Ishikawa (cell line): ENCODE measurements around the gene MTAP.

ENCODE experiments used
- CEBPB ChIP-seq: IDR thresholded peaks from 2 replicates; pipeline ENCODE4 v1.6.1; 2012
- CREB1 ChIP-seq: IDR thresholded peaks from 2 replicates; pipeline ENCODE4 v1.6.1; 2012; ENCODE audit warnings: low read depth
- EGR1 ChIP-seq: IDR thresholded peaks from 2 replicates; pipeline ENCODE4 v1.6.1; 2012
- EP300 ChIP-seq: IDR thresholded peaks from 2 replicates; pipeline ENCODE4 v1.6.1; 2012; ENCODE audit warnings: borderline replicate concordance
- FOXM1 ChIP-seq: IDR thresholded peaks from 2 replicates; pipeline ENCODE4 v1.6.1; 2012; ENCODE audit warnings: low read depth, borderline replicate concordance
- NFIC ChIP-seq: IDR thresholded peaks from 2 replicates; pipeline ENCODE4 v1.6.1; 2012
- RAD21 ChIP-seq: IDR thresholded peaks from 2 replicates; pipeline ENCODE4 v1.6.1; 2012; ENCODE audit warnings: low read depth
- TAF1 ChIP-seq: IDR thresholded peaks from 2 replicates; pipeline ENCODE4 v1.6.1; 2012; ENCODE audit warnings: low read depth, mild to moderate bottlenecking
- TCF12 ChIP-seq: IDR thresholded peaks from 2 replicates; pipeline ENCODE4 v1.6.1; 2012; ENCODE audit warnings: low read depth
- TEAD4 ChIP-seq: IDR thresholded peaks from 2 replicates; pipeline ENCODE4 v1.6.1; 2012
- YY1 ChIP-seq: IDR thresholded peaks from 2 replicates; pipeline ENCODE4 v1.6.1; 2012; ENCODE audit warnings: low read depth
- ZBTB7A ChIP-seq: IDR thresholded peaks from 2 replicates; pipeline ENCODE4 v1.6.1; 2012; ENCODE audit warnings: low read depth
- TF ChIP-seq, protein P1 (sequence below): IDR thresholded peaks from 2 replicates; pipeline ENCODE4 v1.6.1; 2012
- TF ChIP-seq, protein P2 (sequence below): IDR thresholded peaks from 2 replicates; pipeline ENCODE4 v1.6.1; 2012
- TF ChIP-seq, protein P3 (sequence below): IDR thresholded peaks from 2 replicates; pipeline ENCODE4 v1.6.1; 2012; ENCODE audit warnings: low read depth, mild to moderate bottlenecking

The MTAP gene

DNA sequence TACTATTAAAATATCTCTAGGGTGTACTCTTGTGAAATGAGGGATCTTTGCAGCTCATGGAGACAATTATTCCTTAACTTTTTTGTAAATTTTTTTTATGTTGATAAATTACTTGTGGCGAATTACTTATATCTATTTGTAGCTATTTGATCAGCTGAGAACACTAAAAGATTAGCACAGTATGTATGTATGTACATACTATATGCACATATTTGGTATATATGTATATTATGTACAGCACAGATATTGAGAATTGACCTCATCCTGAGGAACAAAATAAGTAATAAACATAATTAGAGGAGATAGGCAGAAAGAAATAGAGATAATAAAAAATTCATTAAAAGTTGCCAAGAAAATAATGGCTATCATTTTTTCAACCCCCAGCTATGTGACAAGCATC is 180.0 kb downstream of the MTAP start:
- TF ChIP-seq, protein P1, sequence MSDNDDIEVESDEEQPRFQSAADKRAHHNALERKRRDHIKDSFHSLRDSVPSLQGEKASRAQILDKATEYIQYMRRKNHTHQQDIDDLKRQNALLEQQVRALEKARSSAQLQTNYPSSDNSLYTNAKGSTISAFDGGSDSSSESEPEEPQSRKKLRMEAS = no peak
- TF ChIP-seq EP300 = no peak
- no peak for TF ChIP-seq ZBTB7A
- TF ChIP-seq, protein P2, sequence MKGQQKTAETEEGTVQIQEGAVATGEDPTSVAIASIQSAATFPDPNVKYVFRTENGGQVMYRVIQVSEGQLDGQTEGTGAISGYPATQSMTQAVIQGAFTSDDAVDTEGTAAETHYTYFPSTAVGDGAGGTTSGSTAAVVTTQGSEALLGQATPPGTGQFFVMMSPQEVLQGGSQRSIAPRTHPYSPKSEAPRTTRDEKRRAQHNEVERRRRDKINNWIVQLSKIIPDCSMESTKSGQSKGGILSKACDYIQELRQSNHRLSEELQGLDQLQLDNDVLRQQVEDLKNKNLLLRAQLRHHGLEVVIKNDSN = no peak
- TF ChIP-seq EGR1 = no peak
- no peak for TF ChIP-seq YY1
- TF ChIP-seq TCF12 = no peak
- TF ChIP-seq FOXM1 = no peak
- no peak for TF ChIP-seq RAD21
- no peak for TF ChIP-seq TEAD4
- no peak for TF ChIP-seq TAF1

DNA sequence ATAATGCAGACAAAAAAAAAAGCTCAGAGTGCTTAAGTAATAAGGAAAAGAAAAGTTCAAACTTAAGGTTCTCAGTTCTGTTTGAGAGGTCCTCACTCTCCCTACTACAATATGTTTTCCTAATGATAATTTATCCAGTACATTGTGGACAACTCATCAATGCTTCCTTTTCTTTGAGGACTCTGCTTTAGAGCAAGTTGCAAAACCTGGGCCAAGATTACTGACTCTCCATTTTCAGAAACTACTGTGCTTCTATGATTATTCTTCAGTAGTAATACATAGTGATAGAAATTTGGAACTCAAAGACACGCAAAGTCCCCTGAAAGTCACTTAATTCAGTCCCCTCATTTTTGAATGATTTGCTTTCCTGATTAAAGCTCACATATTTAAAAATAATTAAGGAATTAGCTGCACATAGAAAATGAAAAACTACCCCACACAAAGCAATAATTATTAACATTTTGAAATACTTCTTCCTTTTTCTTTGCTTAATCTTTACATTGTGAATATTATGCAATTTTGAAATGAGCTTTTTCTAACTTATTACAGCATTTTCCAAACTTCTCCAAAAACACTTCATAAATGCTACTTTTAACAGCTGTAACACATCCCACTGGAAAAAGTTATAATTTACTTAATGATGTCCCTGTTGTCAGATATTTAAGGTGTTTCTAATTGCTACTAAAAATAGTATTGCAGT is 180.6 kb downstream of the MTAP start:
- TF ChIP-seq, protein P2 = no peak
- TF ChIP-seq FOXM1 (no peak), EP300 (no peak), TEAD4 (no peak), TCF12 (no peak), EGR1 (no peak), NFIC (no peak), YY1 (no peak), ZBTB7A (no peak), RAD21 (no peak), TAF1 (no peak), CEBPB (no peak)
- TF ChIP-seq, protein P1 = no peak

DNA sequence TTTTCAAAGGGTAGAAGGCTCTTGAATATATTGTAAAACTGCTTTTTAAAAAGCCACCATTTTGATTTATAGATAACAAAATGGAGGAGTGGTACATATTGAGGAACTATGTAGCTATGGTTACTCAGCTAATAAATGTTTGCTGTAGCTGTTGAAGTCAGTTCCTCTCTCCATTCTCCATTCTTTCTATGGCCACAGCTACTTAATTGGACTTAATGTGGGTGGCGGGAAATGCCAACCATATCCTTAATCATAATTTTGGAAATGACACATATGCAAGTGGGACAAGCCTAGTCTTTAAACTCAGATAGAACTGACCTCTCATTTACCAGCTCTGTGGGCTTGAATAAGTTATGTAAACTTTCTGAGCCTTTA is 181.1 kb downstream of the MTAP start:
- TF ChIP-seq, protein P1 = no peak
- no peak for TF ChIP-seq TAF1
- TF ChIP-seq TEAD4 = no peak
- no peak for TF ChIP-seq RAD21
- no peak for TF ChIP-seq CREB1
- no peak for TF ChIP-seq CEBPB
- no peak for TF ChIP-seq TCF12
- TF ChIP-seq, protein P3, sequence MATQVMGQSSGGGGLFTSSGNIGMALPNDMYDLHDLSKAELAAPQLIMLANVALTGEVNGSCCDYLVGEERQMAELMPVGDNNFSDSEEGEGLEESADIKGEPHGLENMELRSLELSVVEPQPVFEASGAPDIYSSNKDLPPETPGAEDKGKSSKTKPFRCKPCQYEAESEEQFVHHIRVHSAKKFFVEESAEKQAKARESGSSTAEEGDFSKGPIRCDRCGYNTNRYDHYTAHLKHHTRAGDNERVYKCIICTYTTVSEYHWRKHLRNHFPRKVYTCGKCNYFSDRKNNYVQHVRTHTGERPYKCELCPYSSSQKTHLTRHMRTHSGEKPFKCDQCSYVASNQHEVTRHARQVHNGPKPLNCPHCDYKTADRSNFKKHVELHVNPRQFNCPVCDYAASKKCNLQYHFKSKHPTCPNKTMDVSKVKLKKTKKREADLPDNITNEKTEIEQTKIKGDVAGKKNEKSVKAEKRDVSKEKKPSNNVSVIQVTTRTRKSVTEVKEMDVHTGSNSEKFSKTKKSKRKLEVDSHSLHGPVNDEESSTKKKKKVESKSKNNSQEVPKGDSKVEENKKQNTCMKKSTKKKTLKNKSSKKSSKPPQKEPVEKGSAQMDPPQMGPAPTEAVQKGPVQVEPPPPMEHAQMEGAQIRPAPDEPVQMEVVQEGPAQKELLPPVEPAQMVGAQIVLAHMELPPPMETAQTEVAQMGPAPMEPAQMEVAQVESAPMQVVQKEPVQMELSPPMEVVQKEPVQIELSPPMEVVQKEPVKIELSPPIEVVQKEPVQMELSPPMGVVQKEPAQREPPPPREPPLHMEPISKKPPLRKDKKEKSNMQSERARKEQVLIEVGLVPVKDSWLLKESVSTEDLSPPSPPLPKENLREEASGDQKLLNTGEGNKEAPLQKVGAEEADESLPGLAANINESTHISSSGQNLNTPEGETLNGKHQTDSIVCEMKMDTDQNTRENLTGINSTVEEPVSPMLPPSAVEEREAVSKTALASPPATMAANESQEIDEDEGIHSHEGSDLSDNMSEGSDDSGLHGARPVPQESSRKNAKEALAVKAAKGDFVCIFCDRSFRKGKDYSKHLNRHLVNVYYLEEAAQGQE = no peak
- TF ChIP-seq, protein P2 = no peak
- TF ChIP-seq ZBTB7A = no peak
- TF ChIP-seq FOXM1 = no peak
- TF ChIP-seq YY1 = no peak
- no peak for TF ChIP-seq NFIC
- no peak for TF ChIP-seq EGR1
- no peak for TF ChIP-seq EP300

DNA sequence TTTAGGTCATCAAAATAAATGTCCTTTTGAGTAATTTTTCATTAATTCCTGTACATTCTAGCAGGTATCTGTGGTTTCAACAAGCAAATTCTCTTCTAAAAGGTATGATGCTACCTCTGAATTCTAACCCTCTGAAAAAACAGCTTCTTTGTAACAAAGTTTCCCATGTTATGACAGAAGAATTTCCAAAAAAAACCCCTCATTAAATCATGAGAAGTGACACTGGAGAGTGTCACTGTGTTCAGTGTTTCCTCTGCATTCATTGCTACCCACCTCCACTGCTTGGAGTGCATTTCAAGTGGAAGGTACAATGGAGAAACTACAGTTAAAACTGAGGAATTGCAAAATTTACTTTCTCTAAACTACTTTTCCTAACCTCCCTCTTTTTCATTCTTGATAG is 181.7 kb downstream of the MTAP start:
- TF ChIP-seq CREB1 (no peak), EP300 (no peak), NFIC (no peak), RAD21 (no peak)
- TF ChIP-seq, protein P3 = no peak

DNA sequence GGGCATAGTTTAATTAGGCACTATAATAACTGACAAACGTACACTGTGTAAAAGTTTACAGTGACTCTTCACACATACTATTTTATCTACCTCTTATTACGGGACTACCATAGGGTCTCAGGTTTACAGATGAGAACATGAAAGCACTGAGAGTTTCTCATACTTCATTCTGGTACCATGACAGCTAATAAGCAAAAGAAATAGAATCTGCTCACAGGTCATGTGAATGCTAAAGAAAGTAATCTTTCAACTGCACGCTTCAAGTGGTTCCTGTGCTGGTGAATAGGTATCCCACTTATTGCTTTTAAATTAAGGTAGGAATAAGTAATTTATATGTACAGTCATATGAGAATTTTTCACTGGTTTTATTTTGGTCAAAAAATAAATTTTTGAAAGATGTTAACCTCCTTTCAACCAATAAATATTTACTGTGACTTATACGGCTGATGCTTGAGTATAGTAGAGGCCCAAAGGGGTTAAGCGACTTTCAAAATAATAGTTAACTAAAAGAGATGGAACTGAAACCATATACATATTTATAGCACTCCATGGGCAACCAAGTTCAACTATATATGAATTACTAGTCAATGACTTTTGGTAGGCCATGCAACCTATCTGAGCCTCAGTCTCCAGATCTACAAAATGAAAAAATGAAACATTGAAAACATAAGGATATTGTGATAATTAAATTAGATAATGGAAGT is 183.7 kb downstream of the MTAP start:
- TF ChIP-seq CEBPB (no peak), YY1 (no peak)
